ENCODE measurements around the gene PRDX5.
"Not testable (repeated sequence)": the region's sequence is repeated elsewhere in the genome, so short reads cannot be mapped to it uniquely, and the experiment has no call there.

- TF ChIP-seq CTCF (IDR thresholded peaks at IDR 0.05; ENCODE audit: insufficient read depth, low read length); POLR2AphosphoS5 (IDR thresholded peaks at IDR 0.05; ENCODE audit: low read depth); REST (IDR thresholded peaks at IDR 0.05; ENCODE audit: insufficient replicate concordance, low read depth): not testable (repeated sequence)
These were observed 2.0 kb upstream of the PRDX5 start for GRCh38 chr11:64315667-64316526.

Data from HL-60 (cell line).